Right lung (tissue), 10 donors: ENCODE results near the gene PLA2G3. TPM values are rescaled to one million over a fixed set of nuclear protein-coding genes. Genes with fewer than 3 reads are reported as not detected.
"Not testable (repeated sequence)": the region's sequence is repeated elsewhere in the genome, so short reads cannot be mapped to it uniquely, and the experiment has no call there.

Source experiments
- DNase-seq, 2 donors: peaks; one replicate each; pipeline ENCODE4 v3.0.0-alpha.2; 2013
- long read RNA-seq, 8 donors: transcript quantifications; one replicate each; lab custom pipeline, GENCODE V29; 2026
- polyA plus RNA-seq, 5 donors: library from polyadenylated mRNA; unstranded; fragments of 120-200 nt; gene quantifications; one replicate each; pipeline versions ENCODE4 v1.2.1 to v1.2.3, GENCODE V29; 2013; ENCODE audit warnings: inconsistent platforms in 1 of 5, low replicate concordance in 1 of 5; ENCODE audit not compliant: insufficient read length in 5 of 5, insufficient read depth in 1 of 5

The PLA2G3 gene, protein sequence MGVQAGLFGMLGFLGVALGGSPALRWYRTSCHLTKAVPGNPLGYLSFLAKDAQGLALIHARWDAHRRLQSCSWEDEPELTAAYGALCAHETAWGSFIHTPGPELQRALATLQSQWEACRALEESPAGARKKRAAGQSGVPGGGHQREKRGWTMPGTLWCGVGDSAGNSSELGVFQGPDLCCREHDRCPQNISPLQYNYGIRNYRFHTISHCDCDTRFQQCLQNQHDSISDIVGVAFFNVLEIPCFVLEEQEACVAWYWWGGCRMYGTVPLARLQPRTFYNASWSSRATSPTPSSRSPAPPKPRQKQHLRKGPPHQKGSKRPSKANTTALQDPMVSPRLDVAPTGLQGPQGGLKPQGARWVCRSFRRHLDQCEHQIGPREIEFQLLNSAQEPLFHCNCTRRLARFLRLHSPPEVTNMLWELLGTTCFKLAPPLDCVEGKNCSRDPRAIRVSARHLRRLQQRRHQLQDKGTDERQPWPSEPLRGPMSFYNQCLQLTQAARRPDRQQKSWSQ
- polyA plus RNA-seq: under 1 TPM in 3 of 5 donors, not detected in 2; 0.07 to 0.36 (median 0.34) TPM
- long read RNA-seq, donor 1: 0 reads
- long read RNA-seq, donor 2, partial matches to known transcripts: 0 of 1 reads
- long read RNA-seq, donor 2, other reads (novel, unspliced or antisense): 0 of 1 reads
- long read RNA-seq, donor 3: 0 reads
- long read RNA-seq, donor 4: 0 reads
- long read RNA-seq, donor 5: 0 reads
- long read RNA-seq, donor 6: 0 reads
- long read RNA-seq, donor 7: 0 reads
- long read RNA-seq, donor 8: 0 reads

DNA sequence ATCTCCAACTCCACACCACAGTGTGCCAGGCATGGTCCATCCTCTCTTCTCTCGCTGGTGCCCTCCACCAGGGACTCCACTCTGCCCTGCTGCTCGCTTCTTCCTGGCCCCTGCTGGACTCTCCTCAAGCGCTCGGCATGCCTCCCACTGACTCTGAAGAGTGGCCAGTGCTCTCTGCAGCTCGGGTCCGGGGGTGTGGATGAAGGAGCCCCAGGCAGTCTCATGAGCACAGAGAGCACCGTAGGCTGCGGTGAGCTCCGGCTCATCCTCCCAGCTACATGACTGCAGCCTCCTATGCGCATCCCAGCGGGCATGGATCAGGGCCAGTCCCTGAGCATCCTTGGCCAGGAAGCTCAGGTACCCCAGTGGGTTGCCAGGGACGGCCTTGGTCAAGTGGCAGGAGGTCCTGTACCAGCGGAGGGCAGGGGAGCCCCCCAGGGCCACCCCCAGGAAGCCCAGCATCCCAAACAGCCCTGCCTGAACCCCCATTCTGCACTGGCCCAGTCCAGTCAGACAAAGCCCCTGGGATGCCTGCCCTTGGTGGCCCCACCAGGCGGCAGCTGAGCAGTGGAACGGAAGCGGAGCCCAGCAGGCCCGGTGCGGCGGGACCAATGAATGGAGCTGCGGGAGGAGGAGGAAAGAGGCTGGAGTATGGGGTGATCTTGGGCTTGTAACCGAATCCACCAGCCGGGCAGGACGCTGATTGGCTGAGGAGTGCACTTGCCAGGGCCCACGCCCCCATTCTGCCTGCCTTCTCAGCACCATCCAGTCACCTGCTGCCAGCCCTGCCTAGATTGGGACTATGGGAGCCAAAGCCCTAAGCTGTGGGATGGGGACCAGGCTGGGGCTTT is at the start of gene PLA2G3:
Gene PLA2G3, minus strand, starts transcription at position 643 of the 851 bp plus-strand sequence. Its CDS starts 154 bp downstream, at position 489.
- DNase-seq: no peak

DNA sequence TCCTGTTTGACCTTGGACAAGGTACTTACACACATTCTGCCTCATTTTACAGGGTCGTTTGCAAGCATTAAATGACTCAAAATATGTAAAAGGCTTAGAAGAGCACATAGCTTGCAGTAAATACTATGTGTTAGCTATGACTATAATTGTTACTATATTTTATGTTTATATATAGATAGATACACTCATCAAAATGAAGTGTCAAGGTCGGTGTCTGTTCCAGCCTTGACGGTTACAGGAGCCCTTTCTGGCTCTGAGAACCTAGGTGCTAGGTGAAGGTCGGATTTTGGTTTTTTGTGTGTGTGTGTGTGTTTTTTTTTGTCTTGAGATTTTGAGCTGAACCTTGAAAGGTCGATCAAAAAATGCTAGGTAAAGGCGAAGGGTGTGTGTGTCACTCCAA is 47.3 kb upstream of the PLA2G3 start:
- DNase-seq: no peak

DNA sequence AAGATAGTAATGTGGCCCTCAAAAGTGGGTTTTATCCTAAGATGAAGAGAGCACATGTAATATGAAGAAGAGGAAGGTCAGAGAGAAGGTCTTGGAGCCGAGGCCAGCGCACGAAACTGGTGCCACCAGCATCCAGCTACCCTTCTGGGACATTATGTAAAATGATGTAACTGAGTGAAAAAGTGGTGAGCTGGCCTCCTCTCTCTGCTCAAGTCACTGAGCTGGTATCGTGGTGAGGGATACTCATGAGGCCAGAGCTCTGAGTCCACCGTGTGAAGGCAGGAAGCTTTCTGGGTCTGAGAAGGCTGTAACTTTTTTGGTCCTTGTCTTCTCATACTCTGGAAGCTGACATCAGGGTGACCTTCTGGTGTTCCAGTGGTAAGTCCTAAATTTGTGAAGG is 44.7 kb upstream of the PLA2G3 start:
- DNase-seq: no peak

DNA sequence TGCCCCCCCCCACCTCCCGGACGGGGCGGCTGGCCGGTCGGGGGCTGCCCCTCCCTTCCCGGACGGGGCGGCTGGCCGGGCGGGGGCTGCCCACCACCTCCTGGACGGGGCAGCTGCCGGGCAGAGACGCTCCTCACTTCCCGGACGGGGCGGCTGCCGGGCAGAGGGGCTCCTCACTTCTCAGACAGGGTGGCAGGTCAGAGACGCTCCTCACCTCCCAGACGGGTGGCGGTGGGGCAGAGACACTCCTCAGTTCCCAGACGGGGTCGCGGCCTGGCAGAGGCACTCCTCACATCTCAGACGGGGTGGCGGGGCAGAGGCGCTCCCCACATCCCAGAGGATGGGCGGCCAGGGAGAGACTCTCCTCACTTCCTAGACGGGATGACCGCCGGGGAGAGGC is 43.7 kb upstream of the PLA2G3 start:
- DNase-seq: no peak

DNA sequence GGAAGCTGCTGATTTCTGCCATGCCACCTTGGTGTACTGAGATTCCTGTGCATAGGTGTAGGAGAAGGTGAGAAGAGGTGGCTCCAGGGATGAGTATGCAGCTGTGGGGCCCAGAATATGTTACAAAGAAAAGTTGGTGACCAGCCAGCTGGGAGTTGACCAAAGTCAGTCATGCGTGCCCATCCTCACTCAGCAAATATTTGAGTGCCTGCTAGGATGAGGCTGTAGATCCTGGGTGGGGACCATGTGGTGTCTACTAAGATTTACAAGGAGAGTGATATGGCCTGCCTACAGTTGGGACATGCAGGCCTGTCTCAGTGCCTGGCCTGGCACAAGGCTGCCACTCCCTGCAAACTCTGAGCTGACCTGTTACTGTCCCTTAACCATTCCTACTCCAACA is 39.0 kb upstream of the PLA2G3 start:
- DNase-seq: no peak

DNA sequence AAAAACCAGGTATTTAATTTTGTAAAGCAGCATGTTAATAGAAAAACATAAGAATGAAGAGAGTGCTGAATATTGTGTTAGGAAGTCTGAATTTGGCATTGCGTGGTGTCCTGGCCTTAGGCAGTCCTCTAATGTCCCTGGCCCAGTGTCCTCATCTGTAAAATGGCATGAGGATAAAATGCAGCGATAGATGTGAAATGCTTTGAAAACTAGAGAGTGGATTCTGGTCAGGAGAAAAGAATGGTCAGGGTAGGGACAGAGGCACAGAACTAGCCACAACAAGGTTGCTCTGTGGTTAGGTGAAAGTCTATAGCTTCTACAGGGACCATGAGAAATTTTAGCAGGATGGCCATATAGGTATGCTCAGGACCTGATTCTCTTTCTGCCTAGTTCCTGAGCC is 38.6 kb upstream of the PLA2G3 start:
- no peak for DNase-seq

DNA sequence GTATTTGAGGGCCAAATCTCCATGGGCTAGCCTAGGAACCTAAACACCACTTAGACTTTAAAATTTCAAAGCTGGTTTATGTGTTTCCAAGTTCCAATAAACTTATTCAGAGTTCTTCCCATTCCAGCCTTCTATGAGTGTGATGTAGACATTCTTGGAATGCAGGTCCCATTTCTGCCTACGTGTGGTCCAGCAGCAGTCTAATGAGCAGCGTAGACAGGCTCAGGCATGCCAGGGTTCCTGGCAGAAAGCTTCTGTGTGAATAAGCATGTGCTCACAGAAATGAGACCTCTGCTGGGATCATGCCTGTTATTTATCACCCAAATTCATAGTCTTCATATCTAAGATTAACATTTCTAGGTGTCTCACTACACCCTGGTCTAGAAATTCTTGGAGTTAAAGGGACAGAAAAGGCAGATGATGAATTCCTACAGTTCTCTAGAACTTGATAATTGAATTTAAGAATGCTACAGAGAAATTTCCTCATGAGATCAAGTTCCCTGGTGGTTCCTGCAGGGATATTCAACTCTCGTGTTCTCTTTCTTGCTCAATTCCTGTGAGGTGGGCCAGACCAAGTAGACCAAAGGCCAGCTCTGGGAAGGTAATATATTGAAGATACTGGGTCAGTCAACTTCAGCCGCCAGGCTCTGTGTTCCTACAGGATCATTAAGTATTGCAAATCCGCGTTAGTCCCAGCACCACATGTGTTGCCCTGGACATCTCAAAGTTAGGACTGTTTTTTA is 37.3 kb upstream of the PLA2G3 start:
- DNase-seq: no peak

DNA sequence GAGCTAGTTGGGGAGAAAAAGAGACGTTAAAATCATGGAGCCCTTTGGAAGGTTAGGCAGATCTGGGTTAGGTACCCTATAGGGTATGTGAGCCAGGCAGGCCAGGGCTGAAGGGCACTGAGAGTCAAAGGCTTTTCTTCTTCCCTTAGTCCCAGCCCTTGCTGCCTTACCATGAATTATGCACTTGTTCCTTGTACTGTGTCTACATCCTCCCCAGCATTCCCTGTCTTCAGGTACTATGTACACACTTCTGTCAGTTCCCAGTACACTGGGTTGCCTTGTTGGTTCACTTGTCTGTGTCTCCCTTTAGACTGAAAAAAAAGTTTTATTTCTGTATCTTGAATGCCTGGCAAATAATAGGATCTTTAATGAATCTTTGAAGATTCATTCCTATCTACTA is 36.6 kb upstream of the PLA2G3 start:
- no peak for DNase-seq

DNA sequence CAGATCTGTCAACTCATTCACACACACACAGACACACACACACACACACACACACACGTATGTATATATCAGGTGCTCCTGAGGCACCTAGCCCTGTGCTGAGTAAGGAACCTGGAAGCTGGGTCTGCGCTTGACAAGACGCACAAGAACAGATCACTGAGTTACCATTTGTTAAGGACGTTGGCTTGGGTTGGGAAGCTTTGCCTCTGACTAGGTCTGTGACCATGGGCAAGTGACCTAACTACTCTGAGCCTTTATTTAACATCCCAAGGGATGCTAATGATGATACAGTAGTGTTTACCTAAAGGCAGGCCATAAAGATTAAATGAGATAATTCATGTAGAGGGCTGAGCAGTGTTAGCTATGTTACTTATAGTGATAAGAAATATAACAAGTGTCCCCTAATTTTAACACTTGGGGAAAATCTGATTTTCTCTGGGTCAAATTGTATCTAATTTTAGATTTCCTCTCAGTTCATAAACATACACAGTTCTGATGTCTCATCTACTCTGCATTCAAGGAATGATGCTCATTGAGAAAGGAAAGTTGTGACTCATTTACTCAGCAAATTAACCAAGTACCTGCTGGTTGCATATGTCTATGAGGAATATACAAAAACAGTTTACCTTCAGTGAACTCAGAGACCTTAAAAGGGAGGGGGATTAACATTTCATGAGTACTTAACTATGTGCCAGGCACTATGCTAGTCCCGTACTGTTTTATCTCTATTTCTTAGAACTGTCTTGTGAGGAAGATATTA is 33.3 kb upstream of the PLA2G3 start:
- DNase-seq: no peak

DNA sequence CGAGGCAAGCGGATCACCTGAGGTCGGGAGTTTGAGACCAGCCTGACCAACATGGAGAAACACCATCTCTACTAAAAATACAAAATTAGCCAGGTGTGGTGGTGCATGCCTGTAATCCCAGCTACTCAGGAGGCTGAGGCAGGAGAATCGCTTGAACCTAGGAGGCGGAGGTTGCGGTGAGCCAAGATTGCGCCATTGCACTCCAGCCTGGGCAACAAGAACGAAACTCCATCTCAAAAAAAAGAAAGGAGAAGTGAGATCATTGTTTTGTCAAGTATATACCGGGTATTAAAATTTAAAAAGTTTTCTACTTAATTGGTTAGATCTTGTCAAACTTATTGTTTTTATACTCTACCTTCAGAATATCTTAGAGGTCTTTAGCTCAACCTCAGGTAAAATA is 31.4 kb upstream of the PLA2G3 start:
- not testable (repeated sequence) for DNase-seq

DNA sequence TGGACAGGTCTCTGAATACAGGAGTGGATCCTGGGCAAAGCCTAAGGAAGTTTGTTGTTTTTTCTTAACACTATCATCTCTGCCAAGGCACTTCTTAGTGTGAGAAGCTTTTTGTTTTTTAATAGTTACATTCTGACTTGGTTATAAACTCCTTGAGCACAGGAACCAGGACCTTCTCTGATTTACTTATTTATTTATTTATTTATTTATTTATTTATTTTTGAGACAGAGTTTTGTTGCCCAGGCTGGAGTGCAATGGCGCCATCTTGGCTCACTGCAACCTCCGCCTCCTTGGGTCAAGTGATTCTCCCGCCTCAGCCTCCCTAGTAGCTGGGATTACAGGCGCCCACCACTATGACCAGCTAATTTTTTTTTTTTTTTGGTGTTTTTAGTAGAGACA is 30.7 kb upstream of the PLA2G3 start:
- DNase-seq: no peak

DNA sequence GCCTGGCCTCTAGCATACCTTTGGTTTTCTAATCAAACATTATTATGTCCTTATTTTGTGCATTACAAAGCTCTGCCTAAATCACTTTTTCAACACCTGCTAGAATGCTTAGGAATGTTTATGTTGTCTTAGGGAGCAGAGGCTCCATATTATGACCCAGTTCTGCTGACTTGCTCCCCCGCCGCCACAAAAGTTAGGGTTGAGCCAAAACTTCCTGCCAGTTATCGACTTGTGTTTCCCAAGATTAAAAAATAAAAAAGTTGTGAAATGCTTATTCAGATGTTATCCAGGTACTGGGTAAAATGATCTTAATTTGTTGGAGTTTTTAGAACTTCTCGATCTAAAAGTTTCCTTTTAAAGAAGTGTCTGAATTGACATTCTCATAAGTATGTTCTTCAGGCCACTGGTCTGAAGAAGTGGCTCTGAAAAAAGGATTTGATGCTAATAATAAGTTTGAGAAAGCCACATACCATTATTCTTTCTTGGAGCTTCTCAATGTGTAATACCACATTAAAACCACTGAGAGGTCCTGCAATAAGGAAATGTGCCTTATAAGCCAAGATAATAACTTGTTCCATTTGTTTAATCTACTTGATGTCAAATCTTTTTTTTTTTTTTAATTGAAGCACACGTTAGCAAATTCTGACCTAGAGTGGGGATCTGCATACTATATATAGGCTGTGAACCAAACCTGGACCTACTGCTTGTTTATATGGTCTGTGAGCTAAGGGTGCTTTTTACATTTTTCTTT is 21.9 kb upstream of the PLA2G3 start:
- DNase-seq: no peak

DNA sequence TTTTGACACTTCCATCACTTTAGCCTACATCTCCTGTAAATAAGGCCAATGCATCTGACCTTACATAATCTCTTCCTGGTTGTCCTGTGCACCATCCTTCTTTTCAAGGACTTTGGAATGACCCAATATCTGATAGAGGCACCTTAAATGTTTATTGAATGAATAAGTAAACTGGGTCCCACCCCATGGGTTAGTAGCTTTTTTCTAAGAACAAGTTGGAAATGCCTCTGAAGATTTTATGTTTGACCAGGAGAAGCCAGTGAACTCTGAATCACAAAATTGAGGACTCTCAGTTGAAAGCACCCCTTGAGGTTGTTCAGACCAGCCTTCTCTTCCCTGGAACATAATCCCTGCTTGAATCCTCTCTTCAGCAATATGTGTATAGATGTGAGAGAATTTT is 21.1 kb upstream of the PLA2G3 start:
- DNase-seq: no peak

DNA sequence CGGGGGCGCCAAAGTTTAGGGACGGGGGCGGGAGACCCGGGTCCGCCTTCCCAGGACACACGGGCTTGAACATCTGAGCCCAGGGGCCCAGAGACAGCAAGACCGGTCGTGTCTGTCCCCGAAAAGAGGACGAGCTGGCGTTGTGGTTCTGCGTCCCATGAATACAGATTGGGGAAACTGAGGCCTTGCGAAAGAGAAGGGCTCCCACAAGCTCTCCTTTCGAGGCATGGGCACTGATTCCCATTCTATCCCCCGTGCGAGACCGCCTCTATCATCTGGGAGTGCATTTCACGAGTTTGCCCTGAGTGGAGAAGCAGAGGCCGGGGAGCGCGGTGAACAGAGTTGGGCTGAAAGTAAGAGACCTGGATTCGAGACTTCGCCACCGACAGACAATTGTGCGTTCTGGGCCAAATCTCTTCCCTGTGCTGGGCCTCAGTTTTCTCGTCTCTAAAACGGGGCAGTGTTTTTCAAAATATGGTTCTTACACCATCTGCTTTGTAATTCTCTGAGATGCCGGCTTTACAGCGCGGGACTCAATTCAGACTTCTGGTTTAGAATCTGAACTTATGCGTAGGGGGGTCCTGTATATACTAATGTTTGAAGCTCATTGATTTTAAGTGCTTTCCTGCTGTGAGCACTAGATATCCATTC is 20.1 kb upstream of the PLA2G3 start:
- DNase-seq: no peak

DNA sequence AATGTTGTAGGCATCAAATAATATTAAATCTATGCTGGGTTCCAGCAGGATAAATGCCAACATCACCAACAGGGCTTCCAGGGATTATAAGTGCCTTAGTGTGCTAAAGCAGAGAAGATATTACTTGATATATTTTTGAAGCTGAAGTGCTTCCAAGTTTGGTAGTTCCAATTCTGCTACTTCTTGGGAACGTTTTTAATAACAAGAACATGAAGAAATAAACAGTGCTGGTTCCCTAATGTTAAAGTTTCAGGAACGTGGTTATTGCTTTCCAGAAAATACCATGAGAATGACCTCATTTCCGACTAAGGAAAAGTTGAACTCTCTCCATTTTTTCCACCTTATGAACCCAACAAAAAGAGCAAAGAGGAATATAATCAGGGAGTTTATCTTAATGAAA is 15.1 kb upstream of the PLA2G3 start:
- DNase-seq: peak in 1 of 2 donors; percentile 16

DNA sequence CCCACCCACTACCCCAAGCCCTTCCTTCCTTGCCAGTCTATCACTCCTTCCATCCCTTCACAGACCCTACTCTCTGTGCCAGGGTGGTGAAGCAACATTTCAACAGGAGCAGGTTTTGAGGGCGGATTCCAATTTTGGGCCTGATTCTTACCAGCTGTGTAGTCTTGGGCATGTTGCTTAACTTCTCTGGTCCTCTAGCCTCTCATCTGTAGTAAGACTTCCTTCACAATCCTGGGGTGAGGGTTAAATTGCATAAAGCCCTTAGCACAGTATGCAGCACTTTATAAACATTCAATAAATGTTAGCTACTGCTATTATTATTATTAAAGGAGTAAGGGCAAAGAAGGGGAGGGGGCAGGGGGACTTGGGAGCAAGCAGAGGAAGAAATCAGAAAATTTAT is 14.7 kb upstream of the PLA2G3 start:
- DNase-seq: no peak

DNA sequence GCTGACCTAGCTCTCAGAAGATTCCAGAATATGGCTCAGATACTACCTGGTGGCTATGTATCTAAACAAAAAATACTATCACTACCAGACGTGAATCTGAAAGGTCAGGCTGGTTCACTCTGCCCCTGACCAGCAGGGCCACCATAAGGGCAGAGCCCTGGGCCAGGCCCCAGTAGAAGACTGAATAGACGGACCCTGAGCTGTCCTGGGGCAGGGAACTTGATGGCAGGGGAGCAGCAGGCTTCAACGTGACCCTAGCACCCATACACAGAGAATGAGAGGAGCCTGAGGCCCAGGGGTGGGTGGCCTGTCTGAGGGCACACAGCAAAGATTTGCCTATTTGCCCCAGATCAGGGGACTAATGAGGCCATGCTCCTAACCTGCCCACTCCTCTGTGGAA is 13.0 kb upstream of the PLA2G3 start:
- DNase-seq: no peak

DNA sequence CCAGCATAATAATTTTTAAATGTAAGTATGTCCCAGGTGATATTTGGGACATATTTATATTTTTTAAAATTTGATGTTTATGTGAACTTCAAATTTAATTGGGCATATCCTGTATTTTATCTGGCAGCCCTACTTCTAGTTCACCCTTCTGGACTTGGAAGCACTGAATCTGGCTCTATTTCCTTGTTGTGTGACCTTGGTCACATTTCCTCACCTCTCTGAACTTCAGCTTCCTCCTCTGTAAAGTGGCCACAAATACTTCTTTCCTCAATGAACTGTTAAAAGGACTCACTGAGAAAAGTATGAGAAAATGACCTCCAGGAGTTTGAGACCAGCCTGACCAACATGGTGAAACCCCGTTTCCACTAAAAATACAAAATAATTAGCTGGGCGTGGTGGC is 11.6 kb upstream of the PLA2G3 start:
- DNase-seq: no peak

DNA sequence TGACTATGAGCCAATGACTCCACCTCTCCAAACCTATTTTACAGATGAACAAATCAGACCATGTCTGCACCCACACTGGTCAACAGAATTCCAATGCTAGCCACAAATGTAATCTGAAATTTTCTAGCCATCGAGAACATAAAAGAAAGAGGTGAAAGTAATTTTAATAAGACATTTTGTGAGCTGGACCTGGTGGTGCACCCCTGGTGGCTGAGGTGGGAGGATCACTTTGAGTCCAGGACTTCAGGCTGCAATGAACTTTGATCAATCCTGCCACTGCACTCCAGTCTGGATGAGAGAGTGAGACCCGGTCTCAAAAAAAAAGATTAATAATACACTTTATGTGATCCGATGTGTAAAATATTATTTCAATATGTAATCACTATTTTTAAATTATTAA is 10.3 kb upstream of the PLA2G3 start:
- no peak for DNase-seq
